ENCODE data around the gene LIMS3.
"Not testable (repeated sequence)": the region's sequence is repeated elsewhere in the genome, so short reads cannot be mapped to it uniquely, and the experiment has no call there.

LIMS3 gene

DNA sequence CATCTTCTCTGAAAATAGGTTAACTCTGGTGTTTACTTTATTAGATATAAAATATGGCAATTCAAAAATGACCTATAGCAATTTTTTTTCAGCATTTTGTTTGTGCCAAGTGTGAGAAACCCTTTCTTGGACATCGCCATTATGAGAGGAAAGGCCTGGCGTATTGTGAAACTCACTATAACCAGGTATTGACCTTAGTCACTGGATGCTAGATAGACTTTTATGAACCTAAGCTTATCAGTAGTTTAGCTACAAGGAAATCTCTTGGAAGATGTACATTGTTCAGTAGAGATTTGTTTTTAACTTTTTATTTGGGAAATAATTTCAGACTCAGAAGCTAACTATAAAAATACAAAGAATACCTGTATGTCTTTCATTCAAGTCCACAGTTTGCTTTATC lies 21.7 kb downstream of the LIMS3 start:
- not testable (repeated sequence) for DNase-seq (ENCODE audit: low read depth, low spot score); H3K4me3 ChIP-seq (ENCODE audit: low read length)

DNA sequence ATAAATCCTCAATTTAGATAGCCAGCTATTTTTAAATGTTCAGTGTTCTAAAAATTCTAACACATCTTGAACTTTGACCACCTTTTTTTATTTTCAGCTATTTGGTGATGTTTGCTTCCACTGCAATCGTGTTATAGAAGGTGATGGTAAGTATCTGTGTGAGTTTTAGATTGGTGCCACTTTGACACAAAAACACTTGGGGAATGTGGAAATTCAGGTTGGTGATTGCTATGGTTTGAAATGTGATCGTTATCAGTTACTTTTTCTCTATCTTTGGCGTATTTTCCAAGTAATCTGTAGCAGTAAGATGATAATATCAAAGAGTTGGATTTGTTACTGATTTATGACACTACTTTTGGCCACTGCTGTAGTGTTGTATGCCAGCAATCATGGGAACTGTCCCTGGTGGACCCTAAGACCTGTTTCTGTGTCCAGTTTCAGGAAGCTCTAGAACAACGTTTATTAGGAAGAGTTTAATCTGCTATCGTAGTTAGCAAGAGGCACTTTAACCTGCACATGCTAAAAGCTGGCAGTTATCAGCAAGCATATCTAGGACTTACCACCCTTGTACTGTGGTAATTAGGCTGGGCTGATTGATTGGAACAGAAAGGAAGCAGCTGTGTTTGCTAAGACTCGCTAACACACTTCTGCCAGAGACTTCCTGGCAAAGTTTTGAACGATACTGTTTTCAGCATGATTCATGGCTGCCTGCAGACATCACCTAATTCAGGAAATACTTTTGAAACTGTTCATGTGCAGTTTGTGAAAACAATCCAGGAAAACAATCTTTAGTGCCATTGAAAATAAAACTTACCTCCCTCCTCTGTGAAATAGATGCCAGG lies 23.3 kb downstream of the LIMS3 start:
- DNase-seq (ENCODE audit: low read depth, low spot score), result not testable (repeated sequence)

GRCh38 chr2:109924481-109924880 lies 26.0 kb downstream of the LIMS3 start:
- H3K4me3 ChIP-seq (ENCODE audit: low read length); DNase-seq (ENCODE audit: low read depth, low spot score): not testable (repeated sequence)

More for the DNA sequence above, 23.3 kb downstream of the LIMS3 start:
- H3K4me3 ChIP-seq (ENCODE audit: low read length), result not testable (repeated sequence)

DNA sequence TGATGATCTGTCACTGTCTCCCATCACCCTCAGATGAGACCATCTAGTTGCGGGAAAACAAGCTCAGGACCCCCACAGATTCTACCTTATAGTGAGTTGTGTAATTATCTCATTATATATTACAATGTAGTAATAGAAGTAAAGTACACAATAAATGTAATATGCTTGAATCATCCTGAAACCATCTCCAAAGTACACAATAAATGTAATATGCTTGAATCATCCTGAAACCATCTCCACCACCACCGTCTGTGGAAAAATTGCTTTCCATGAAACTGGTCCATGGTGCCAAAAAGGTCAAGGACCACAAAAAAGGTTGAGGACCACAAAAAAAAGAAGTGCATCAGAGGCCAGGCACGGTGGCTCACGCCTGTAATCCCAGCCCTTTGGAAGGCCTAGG lies 29.3 kb downstream of the LIMS3 start:
- not testable (repeated sequence) for DNase-seq (ENCODE audit: low read depth, low spot score); H3K4me3 ChIP-seq (ENCODE audit: low read length)

- DNase-seq (ENCODE audit: low read depth, low spot score); H3K4me3 ChIP-seq (ENCODE audit: low read length): not testable (repeated sequence)
These were observed 30.7 kb downstream of the LIMS3 start for GRCh38 chr2:109929222-109929621.

DNA sequence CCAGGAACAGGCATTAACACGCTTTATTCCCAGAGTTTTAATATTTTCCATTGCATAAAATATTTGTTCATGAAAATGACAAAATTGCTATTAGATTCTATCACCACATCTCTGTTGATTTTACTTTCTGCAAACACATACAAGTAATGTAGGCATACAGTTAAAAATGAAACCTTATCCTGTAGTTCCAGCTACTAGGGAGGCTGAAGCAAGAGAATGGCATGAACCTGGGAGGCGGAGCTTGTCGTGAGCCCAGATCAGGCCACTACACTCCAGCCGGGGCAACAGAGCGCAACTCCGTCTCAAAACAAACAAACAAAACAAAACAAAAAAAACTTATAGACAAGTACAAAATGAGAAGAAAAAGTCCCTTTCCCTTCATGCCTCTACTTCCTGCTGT lies 38.0 kb downstream of the LIMS3 start:
- DNase-seq (ENCODE audit: low read depth, low spot score); H3K4me3 ChIP-seq (ENCODE audit: low read length): not testable (repeated sequence)

- not testable (repeated sequence) for DNase-seq (ENCODE audit: low read depth, low spot score); H3K4me3 ChIP-seq (ENCODE audit: low read length)
These were observed 46.9 kb downstream of the LIMS3 start for GRCh38 chr2:109945362-109945761.

GRCh38 chr2:109947262-109947958 lies 48.9 kb downstream of the LIMS3 start:
- not testable (repeated sequence) for DNase-seq (ENCODE audit: low read depth, low spot score)

DNA sequence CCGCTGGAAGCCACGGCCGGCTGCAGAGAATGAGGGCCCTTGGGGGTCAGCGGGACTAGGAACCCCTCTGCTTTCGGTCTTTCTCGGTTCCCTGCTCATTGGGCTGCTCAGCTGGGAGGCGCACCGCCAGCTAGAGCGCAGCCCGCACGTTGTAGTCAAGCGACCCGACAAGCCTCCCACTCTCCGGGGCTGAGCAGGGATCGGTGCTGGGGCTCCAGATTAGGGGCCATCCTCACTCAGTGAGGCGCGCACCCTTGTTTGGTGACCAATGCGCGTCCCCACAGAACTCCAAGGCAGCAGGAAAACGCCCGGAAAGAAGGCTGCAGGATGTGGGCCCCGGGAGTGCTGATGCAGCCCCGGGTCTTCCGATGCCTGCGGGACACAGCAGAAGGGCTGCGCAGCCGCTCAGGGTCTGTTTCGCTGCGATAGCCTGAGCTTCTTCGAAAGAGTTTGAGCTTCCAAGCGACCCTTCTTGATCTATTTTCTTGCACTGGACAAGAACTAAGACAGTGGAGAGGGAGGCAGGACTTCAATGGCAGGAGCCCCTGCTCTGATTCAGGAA lies 49.6 kb downstream of the LIMS3 start:
- not testable (repeated sequence) for H3K4me3 ChIP-seq (ENCODE audit: low read length); DNase-seq (ENCODE audit: low read depth, low spot score)

More at GRCh38 chr2:109947262-109947958, 48.9 kb downstream of the LIMS3 start:
- H3K4me3 ChIP-seq (ENCODE audit: low read length), result not testable (repeated sequence)

DNA sequence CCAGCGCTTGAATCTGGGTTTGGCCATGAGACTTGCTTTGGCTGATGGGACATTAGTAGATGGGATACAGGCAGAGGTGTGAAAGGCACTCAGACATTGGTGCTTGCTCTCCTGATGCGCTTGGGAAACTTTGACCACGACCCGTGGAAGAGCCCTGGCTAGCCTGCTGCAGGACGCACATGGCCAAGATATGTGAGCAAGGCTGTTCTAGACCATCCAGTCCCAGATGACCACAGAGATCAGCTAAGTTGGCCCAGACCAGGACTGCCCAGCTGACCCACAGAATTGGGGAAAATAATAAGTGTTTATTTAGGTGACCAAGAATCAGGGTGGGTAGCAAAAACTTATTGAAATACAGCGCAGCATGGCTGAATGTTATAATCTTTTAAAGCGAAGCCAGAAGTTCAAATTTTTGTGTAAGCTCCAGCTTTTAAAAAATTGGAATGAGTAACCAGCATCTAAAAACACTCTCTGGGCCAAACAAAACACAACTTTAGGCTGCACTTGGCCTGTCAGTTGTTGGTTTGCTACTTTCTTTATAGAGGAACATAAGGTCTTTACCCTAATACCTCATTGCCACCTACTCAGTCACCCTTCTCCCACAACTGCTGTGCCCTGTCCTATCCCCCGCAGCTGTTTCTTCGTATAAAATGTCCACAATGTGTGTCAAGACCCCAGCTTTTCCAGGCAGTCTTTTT lies 51.8 kb downstream of the LIMS3 start:
- H3K4me3 ChIP-seq (ENCODE audit: low read length); DNase-seq (ENCODE audit: low read depth, low spot score): not testable (repeated sequence)

- H3K4me3 ChIP-seq (ENCODE audit: low read length); DNase-seq (ENCODE audit: low read depth, low spot score): not testable (repeated sequence)
These were observed 65.5 kb downstream of the LIMS3 start for GRCh38 chr2:109963942-109964341.

GRCh38 chr2:109965482-109965881 lies 67.0 kb downstream of the LIMS3 start:
- not testable (repeated sequence) for H3K4me3 ChIP-seq (ENCODE audit: low read length)

DNA sequence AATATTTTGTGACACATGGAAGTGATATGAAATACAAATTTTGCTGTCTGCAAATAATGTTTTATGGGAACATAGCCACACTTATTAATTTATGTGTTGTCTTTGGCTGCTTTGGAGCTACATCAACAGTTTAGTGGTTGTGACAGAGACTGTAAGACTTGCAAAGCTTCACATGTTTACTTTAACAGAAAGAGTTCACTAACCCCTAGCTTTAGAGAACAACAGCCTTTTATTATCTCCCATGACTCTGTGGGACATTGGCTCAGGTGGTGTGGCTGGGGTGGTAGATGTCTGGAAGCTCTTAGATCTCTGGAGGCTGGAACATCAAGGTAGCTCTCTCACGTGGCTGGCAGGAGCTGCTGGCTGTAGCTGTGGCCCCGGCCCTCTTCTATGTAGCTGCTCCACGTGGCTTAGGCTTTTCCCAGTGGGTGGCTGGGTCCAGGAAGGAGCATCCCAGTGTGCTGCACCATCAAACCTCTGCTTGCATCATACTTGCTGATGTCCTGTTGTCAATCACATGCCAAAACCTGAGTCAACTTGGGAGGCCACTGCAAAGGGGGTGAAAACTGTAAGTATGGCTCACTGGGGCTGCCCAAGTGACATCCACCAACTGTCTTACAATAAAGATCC lies 67.7 kb downstream of the LIMS3 start:
- DNase-seq (ENCODE audit: low read depth, low spot score); H3K4me3 ChIP-seq (ENCODE audit: low read length): not testable (repeated sequence)

More at GRCh38 chr2:109965482-109965881, 67.0 kb downstream of the LIMS3 start:
- DNase-seq (ENCODE audit: low read depth, low spot score), result not testable (repeated sequence)

DNA sequence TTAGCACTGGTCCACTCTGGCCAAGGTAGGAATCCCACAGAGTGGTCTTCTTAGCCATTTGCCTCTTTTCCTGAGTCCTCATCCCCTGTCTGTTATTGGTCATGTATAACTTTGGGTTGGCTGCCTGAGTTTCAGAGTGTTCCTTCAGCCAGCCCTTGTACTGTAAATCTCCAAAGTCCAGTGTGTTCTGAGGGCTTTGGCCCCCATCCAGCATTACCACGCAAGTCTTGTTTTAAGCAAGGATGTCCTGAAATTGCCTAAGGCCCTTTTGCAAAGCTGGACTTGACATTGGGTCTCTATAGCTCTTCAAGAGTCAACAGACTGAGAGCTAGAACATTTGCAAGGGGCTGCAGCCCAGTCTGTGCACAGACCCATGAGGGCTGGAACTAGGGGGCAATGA lies 68.4 kb downstream of the LIMS3 start:
- DNase-seq (ENCODE audit: low read depth, low spot score); H3K4me3 ChIP-seq (ENCODE audit: low read length): not testable (repeated sequence)

DNA sequence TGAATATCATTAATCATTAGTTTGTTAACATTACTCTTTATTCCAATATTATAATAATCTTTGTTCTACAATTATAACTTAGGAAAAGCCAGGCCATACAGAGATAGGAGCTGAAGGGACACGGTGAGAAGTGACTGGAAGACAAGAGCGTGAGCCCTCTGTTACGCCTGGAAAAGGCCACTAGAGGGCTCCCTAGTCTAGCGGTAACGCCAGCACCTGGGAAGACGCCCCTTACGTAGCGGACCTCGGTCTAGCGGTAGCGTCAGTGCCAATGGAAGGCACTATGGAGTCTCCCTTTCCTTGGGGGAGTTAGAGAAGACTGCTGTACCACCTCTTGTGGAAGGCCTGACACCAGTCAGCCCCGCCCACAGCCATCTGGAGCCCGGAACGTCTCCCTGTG lies 71.4 kb downstream of the LIMS3 start:
- H3K4me3 ChIP-seq (ENCODE audit: low read length); DNase-seq (ENCODE audit: low read depth, low spot score): not testable (repeated sequence)

DNA sequence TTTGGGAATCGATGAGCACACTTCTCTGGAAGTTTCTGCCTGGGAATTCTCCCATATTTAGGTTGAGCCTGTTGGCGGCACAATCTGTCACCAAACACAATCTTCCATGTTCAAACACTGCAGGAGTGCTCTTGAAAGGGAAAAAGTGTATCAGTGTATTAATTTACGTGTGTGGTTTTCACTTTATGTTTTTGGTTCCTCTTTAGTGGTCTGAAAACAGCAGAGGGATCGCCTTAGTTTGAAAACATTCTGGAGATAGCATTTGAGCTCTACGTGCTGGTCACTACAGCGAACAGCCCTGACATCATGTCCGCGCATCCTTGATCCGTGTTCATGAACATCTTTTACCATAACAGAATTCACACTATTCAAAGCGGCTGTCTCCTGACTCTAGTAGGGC lies 73.2 kb downstream of the LIMS3 start:
- not testable (repeated sequence) for H3K4me3 ChIP-seq (ENCODE audit: low read length); DNase-seq (ENCODE audit: low read depth, low spot score)
